Measurements from ENCODE around the gene FMN2. TPM values are rescaled to one million over a fixed set of nuclear protein-coding genes. Genes with fewer than 3 reads are reported as not detected.

The FMN2 gene
- total and polyA plus RNA-seq, 3 donors from 2014 or later: 3.8 to 8.3 (median 4.3) TPM

DNA sequence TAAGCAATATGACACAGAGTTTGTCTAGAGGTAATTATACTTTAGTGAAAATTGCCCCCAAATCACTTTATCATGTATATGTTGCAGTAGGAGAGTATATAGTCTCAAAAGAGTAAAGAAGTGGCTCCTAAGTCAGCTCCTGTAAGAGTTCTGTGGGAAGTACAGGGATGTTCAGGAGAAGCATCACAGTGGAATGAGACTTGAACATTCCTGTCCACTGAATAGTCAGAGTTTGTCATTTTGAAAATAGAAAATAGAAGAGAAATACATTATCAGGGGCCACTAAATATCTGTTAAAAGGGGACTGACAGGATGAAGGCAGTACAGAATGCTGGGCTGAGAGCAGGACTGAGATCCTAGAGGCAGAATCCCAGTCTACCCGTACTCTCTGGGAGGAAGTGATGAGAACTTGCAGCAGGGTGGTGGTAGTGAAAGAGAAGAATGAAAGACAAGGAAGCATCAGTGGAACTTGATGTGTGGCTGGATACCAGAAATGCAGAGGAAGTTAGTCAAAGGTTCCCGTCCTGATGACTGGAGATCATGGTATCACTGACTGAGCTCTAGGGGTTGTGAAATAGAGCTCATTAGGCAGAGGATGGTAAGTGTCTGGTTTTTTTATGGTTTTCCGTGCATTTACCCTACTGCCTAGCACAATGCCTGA is 153.4 kb downstream of the FMN2 start:
- no peak for DNase-seq
- Histone ChIP-seq H3K27ac (no peak overlapping the region), H3K27me3 (no peaks in the 10 kb centered on the region), H3K36me3 (ENCODE audit: low read depth, missing control alignments) (no peaks in the 10 kb centered on the region), H3K9me3 (no peaks in the 10 kb centered on the region), H3K4me3 (no peak overlapping the region), H3K4me1 (no peaks in the 10 kb centered on the region)
- TF ChIP-seq, protein P1, sequence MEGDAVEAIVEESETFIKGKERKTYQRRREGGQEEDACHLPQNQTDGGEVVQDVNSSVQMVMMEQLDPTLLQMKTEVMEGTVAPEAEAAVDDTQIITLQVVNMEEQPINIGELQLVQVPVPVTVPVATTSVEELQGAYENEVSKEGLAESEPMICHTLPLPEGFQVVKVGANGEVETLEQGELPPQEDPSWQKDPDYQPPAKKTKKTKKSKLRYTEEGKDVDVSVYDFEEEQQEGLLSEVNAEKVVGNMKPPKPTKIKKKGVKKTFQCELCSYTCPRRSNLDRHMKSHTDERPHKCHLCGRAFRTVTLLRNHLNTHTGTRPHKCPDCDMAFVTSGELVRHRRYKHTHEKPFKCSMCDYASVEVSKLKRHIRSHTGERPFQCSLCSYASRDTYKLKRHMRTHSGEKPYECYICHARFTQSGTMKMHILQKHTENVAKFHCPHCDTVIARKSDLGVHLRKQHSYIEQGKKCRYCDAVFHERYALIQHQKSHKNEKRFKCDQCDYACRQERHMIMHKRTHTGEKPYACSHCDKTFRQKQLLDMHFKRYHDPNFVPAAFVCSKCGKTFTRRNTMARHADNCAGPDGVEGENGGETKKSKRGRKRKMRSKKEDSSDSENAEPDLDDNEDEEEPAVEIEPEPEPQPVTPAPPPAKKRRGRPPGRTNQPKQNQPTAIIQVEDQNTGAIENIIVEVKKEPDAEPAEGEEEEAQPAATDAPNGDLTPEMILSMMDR (IDR thresholded peaks at IDR 0.05): no peak
- TF ChIP-seq POLR2A (IDR thresholded peaks at IDR 0.05): no peak
- WGBS, 2 donors: 80 to 86% methylated on average over 3 of the region's 3 CpGs
- intact Hi-C loops (cut with DNase I; ENCODE audit: low total_unique reads): no loop called here

DNA sequence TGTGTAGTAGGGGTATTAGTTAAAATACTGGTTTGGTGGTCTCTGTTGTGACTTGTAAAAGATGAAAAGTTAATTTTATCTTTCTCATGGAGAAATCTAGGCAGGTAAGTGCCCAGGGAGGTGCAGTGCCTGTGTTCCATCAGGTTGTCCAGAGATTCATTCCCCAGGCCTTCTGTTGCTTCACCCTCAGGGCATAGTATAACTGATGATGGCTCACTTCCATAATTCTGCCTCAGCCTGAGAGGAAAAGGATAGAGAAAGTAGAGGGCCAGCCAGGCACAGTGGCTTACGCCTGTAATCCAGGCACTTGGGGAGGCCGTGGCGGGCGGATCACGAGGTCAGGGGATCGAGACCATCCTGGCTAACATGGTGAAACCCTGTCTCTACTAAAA is 153.9 kb downstream of the FMN2 start:
- Histone ChIP-seq H3K27me3 (no peaks in the 10 kb centered on the region), H3K4me1 (no peaks in the 10 kb centered on the region), H3K9me3 (no peaks in the 10 kb centered on the region), H3K4me3 (no peak overlapping the region), H3K36me3 (ENCODE audit: low read depth, missing control alignments) (no peaks in the 10 kb centered on the region), H3K27ac (no peak overlapping the region)
- no peak for TF ChIP-seq POLR2A (IDR thresholded peaks at IDR 0.05)
- TF ChIP-seq, protein P1 (IDR thresholded peaks at IDR 0.05): no peak
- WGBS, 2 donors: 91 to 93% methylated on average over 6 of the region's 6 CpGs
- intact Hi-C loops (cut with DNase I; ENCODE audit: low total_unique reads): no loop called here
- no peak for DNase-seq

DNA sequence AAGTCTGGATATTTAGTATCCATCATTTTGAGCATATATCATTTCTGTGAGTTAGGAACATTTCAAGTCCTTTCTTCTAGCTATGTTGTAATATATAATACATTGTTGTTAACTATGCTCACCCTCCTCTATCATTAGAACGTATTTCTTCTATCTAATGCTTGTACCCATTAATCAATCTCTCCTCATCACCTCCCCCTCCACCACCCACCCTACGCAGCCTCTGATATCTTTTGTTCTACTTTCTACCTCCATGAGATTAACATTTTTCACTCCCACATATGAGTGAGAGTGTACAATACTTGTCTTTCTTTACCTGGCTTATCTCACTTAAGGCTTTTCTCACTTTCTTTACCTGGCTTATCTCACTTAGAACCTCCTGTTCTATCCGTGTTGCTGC is 156.2 kb downstream of the FMN2 start:
- 38 to 45% methylated on average over 3 of the region's 3 CpGs for WGBS, 2 donors
- intact Hi-C loops (cut with DNase I; ENCODE audit: low total_unique reads): no loop called here

DNA sequence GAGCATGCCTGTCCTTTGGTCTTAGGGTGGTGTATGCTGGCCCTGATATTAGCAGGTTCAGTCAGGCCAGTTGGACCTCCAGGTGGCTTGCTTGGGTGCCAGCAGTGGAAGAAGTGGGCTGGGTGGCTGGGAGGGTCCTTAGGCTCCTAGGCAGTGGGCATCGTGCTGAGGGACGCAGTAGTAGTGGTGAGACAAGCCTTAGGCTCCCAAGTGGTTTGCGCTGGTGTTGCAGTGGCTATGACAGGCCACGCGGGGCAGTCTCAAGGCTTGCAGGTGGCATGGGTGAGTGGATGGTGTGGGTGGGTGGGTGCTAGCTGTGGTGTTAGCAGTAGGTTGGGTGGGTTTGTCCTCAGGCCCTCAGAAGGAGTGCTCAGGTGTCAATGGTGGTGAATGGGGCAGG is 162.3 kb downstream of the FMN2 start:
- no peak for TF ChIP-seq POLR2A (IDR thresholded peaks at IDR 0.05)
- TF ChIP-seq, protein P1 (IDR thresholded peaks at IDR 0.05): no peak
- Histone ChIP-seq H3K27me3 (no peaks in the 10 kb centered on the region), H3K4me3 (no peak overlapping the region), H3K27ac (no peak overlapping the region), H3K4me1 (no peaks in the 10 kb centered on the region), H3K36me3 (ENCODE audit: low read depth, missing control alignments) (no peaks in the 10 kb centered on the region), H3K9me3 (no peaks in the 10 kb centered on the region)
- intact Hi-C loops (cut with DNase I; ENCODE audit: low total_unique reads): no loop called here
- DNase-seq: no peak
- 91 to 94% methylated on average over 4 of the region's 5 CpGs for WGBS, 2 donors

More for the DNA sequence above, 156.2 kb downstream of the FMN2 start:
- H3K27ac ChIP-seq: no peak overlapping the region
- TF ChIP-seq, protein P1 (IDR thresholded peaks at IDR 0.05): no peak
- no peak for TF ChIP-seq POLR2A (IDR thresholded peaks at IDR 0.05)
- H3K4me1 ChIP-seq: no peaks in the 10 kb centered on the region
- no peaks in the 10 kb centered on the region for H3K27me3 ChIP-seq
- no peak for DNase-seq
- H3K4me3 ChIP-seq: no peak overlapping the region
- no peaks in the 10 kb centered on the region for H3K9me3 ChIP-seq
- no peaks in the 10 kb centered on the region for H3K36me3 ChIP-seq (ENCODE audit: low read depth, missing control alignments)

DNA sequence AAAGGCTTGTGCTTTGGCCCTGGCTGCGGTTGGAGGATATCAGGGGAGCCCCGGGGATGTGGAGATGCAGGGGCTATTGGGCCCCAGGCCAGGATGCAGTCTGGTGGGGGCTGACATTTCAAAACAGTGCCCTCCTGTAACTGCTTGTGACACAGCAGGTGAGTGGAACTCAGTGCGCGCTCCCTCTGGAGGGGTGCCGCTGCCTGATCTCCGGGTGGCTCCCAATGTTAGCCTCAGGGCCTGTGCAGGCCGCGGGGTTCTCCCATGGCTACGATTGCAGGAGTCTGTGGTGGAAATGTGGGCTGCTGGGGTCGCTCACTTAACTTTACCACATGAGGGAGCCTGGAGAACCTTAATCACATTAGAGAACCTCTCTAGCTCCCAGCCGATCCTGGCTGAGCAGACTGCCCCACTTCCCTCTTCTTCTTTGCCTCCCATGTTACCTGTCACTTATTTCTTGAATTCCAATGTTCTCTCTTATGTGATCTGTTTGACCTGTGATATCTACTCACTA is 163.2 kb downstream of the FMN2 start:
- Histone ChIP-seq H3K4me1 (no peaks in the 10 kb centered on the region), H3K36me3 (ENCODE audit: low read depth, missing control alignments) (no peaks in the 10 kb centered on the region), H3K27me3 (no peaks in the 10 kb centered on the region), H3K9me3 (no peaks in the 10 kb centered on the region), H3K27ac (no peak overlapping the region), H3K4me3 (no peak overlapping the region)
- TF ChIP-seq, protein P1 (IDR thresholded peaks at IDR 0.05): no peak
- no peak for TF ChIP-seq POLR2A (IDR thresholded peaks at IDR 0.05)
- intact Hi-C loops (cut with DNase I; ENCODE audit: low total_unique reads): no loop called here
- 85 to 88% methylated on average over 5 to 11 of the region's 11 CpGs for WGBS, 2 donors
- no peak for DNase-seq
